Measurements from ENCODE around the gene HBB.

The HBB gene

GRCh38 chr11:5240056-5240455 is 13.2 kb upstream of the HBB start:
- TF ChIP-seq ZNF274 (IDR thresholded peaks at IDR 0.05; ENCODE audit: low read depth, low read length): no peak
- H3K4me3 ChIP-seq (ENCODE audit: low read length): no peak overlapping the region

- H3K4me3 ChIP-seq (ENCODE audit: low read length): no peak overlapping the region
- TF ChIP-seq ZNF274 (IDR thresholded peaks at IDR 0.05; ENCODE audit: low read depth, low read length): no peak
Measured at GRCh38 chr11:5239046-5239445, 12.2 kb upstream of the HBB start.

GRCh38 chr11:5238486-5238885 is 11.6 kb upstream of the HBB start:
- H3K4me3 ChIP-seq (ENCODE audit: low read length): no peak overlapping the region
- no peak for TF ChIP-seq ZNF274 (IDR thresholded peaks at IDR 0.05; ENCODE audit: low read depth, low read length)

- no peak for TF ChIP-seq ZNF274 (IDR thresholded peaks at IDR 0.05; ENCODE audit: low read depth, low read length)
- H3K4me3 ChIP-seq (ENCODE audit: low read length): no peak overlapping the region
Measured at GRCh38 chr11:5237420-5237819, 10.5 kb upstream of the HBB start.

- no peak for TF ChIP-seq ZNF274 (IDR thresholded peaks at IDR 0.05; ENCODE audit: low read depth, low read length)
- no peak overlapping the region for H3K4me3 ChIP-seq (ENCODE audit: low read length)
Measured at GRCh38 chr11:5235364-5236095, 8.7 kb upstream of the HBB start.

- no peak for TF ChIP-seq ZNF274 (IDR thresholded peaks at IDR 0.05; ENCODE audit: low read depth, low read length)
- peak within 1 kb of the TSS; percentile 37; the same call in 1 of the 2 replicates for H3K4me3 ChIP-seq (ENCODE audit: low read length)
Measured at GRCh38 chr11:5234381-5234834, 7.5 kb upstream of the HBB start, which contains the start of gene HBD. Gene HBD, minus strand, starts transcription at chr11:5234483. Its CDS starts 50 bp downstream, at chr11:5234433.

GRCh38 chr11:5233307-5233706 is 6.4 kb upstream of the HBB start:
- H3K4me3 ChIP-seq (ENCODE audit: low read length): no peak overlapping the region
- TF ChIP-seq ZNF274 (IDR thresholded peaks at IDR 0.05; ENCODE audit: low read depth, low read length): no peak

GRCh38 chr11:5232821-5233220 is 6.0 kb upstream of the HBB start:
- no peak overlapping the region for H3K4me3 ChIP-seq (ENCODE audit: low read length)
- TF ChIP-seq ZNF274 (IDR thresholded peaks at IDR 0.05; ENCODE audit: low read depth, low read length): peak; percentile 20; the same call in 1 of the 2 replicates

GRCh38 chr11:5232176-5232575 is 5.3 kb upstream of the HBB start:
- no peak overlapping the region for H3K4me3 ChIP-seq (ENCODE audit: low read length)

GRCh38 chr11:5231111-5231510 is 4.2 kb upstream of the HBB start:
- no peak for TF ChIP-seq ZNF274 (IDR thresholded peaks at IDR 0.05; ENCODE audit: low read depth, low read length)
- H3K4me3 ChIP-seq (ENCODE audit: low read length): no peak overlapping the region

More at GRCh38 chr11:5232176-5232575, 5.3 kb upstream of the HBB start:
- no peak for TF ChIP-seq ZNF274 (IDR thresholded peaks at IDR 0.05; ENCODE audit: low read depth, low read length)

- H3K4me3 ChIP-seq (ENCODE audit: low read length): no peak overlapping the region
- TF ChIP-seq ZNF274 (IDR thresholded peaks at IDR 0.05; ENCODE audit: low read depth, low read length): no peak
Measured at GRCh38 chr11:5230266-5230665, 3.4 kb upstream of the HBB start.

- no peak for TF ChIP-seq ZNF274 (IDR thresholded peaks at IDR 0.05; ENCODE audit: low read depth, low read length)
- H3K4me3 ChIP-seq (ENCODE audit: low read length): no peak overlapping the region
Measured at GRCh38 chr11:5229796-5230195, 2.9 kb upstream of the HBB start.

GRCh38 chr11:5229356-5229755 is 2.5 kb upstream of the HBB start:
- H3K4me3 ChIP-seq (ENCODE audit: low read length): no peak overlapping the region
- no peak for TF ChIP-seq ZNF274 (IDR thresholded peaks at IDR 0.05; ENCODE audit: low read depth, low read length)

GRCh38 chr11:5228124-5228523 is 1.3 kb upstream of the HBB start:
- TF ChIP-seq ZNF274 (IDR thresholded peaks at IDR 0.05; ENCODE audit: low read depth, low read length): no peak
- H3K4me3 ChIP-seq (ENCODE audit: low read length): no peak overlapping the region

GRCh38 chr11:5227681-5228080 is 810 bp upstream of the HBB start:
- TF ChIP-seq ZNF274 (IDR thresholded peaks at IDR 0.05; ENCODE audit: low read depth, low read length): no peak

GRCh38 chr11:5225480-5225871 is 1.4 kb downstream of the HBB start:
- H3K4me3 ChIP-seq (ENCODE audit: low read length): no peak overlapping the region
- TF ChIP-seq ZNF274 (IDR thresholded peaks at IDR 0.05; ENCODE audit: low read depth, low read length): no peak

More at GRCh38 chr11:5227681-5228080, 810 bp upstream of the HBB start:
- H3K4me3 ChIP-seq (ENCODE audit: low read length): no peak overlapping the region
